CD4-positive, alpha-beta T cell treated with Interleukin-15 for 1 hour (primary cell): Measurements from ENCODE around the gene GRWD1.

Experiments used
- DNase-seq: peaks from one replicate; pipeline ENCODE4 v3.0.0-alpha.2; 2020

GRWD1 gene

GRCh38 chr19:48499316-48500090 is 53.7 kb downstream of the GRWD1 start:
- no peak for DNase-seq

- DNase-seq: no peak
Observed at GRCh38 chr19:48500830-48501493, 55.2 kb downstream of the GRWD1 start.

- DNase-seq: peak; percentile 87
Observed at GRCh38 chr19:48501494-48502349, 55.9 kb downstream of the GRWD1 start.

GRCh38 chr19:48502350-48503018 is 56.7 kb downstream of the GRWD1 start:
- DNase-seq: no peak

- no peak for DNase-seq
Observed at GRCh38 chr19:48506138-48506733, 60.5 kb downstream of the GRWD1 start.
